HEK293 (cell line): ENCODE measurements around the gene RELCH.

Source experiments
- CTCF ChIA-PET: fragments of 350-600 bp; formaldehyde crosslinking; extraction: SDS; loops from one replicate; lab custom pipeline; 2021; ENCODE audit warnings: antibody characterized with exemption; lab: Yijun Ruan, JAX
- POLR2A ChIA-PET: fragments of 300-600 bp; formaldehyde crosslinking; extraction: SDS; loops from one replicate; lab custom pipeline; 2020; ENCODE audit warnings: antibody characterized with exemption, inconsistent platforms; lab: Yijun Ruan, JAX
- H3K27ac ChIP-seq: fragments of 200-500 bp; sonication (Bioruptor generic); 2 replicates; pipeline ENCODE4 v1.5.1; 2014; ENCODE audit warnings: low read depth, low read length, control low read depth, inconsistent platforms; ENCODE audit errors: extremely low read depth
- H3K36me3 ChIP-seq, 2 experiments: fragments of 200-500 bp in 1 of 2; sonication (Bioruptor generic) in 1 of 2; 1 replicate in 1 of 2; 2 replicates in 1 of 2; pipeline ENCODE4 v1.5.1; 2014 to 2017; ENCODE audit warnings: inconsistent platforms in 2 of 2, low read length in 2 of 2; ENCODE audit not compliant: control insufficient read depth in 2 of 2, insufficient read depth in 1 of 2
- H3K4me1 ChIP-seq: fragments of 200-500 bp; sonication (Bioruptor generic); 2 replicates; pipeline ENCODE4 v1.5.1; 2014; ENCODE audit warnings: mild to moderate bottlenecking, low read length, inconsistent platforms; ENCODE audit not compliant: control insufficient read depth, insufficient read depth
- H3K4me3 ChIP-seq: 2 replicates; pipeline ENCODE4 v1.5.1; 2011; ENCODE audit warnings: low read depth, mild to moderate bottlenecking, control low read depth, low read length, moderate library complexity
- H3K9me3 ChIP-seq: fragments of 200-500 bp; sonication (Bioruptor generic); 2 replicates; pipeline ENCODE4 v1.5.1; 2014; ENCODE audit warnings: low read depth, low read length, inconsistent platforms; ENCODE audit not compliant: control insufficient read depth, insufficient read depth
- AEBP2 ChIP-seq: fragments of 450-650 bp; formaldehyde crosslinking; IDR thresholded peaks from 2 replicates; pipeline ENCODE4 v1.5.1; 2016; ENCODE audit warnings: missing biosample characterization, missing genetic modification characterization, borderline replicate concordance
- HOXD13 ChIP-seq: sonication (generic); formaldehyde crosslinking; IDR thresholded peaks from 2 replicates; pipeline ENCODE4 v1.8.0; 2022; ENCODE audit warnings: missing genetic modification reagents, borderline replicate concordance
- KLF1 ChIP-seq: fragments of 450-650 bp; formaldehyde crosslinking; IDR thresholded peaks from 2 replicates; pipeline ENCODE4 v1.5.1; 2016; ENCODE audit warnings: missing biosample characterization, missing genetic modification characterization
- KLF9 ChIP-seq: fragments of 450-650 bp; formaldehyde crosslinking; IDR thresholded peaks from 2 replicates; pipeline ENCODE4 v1.5.1; 2016; ENCODE audit warnings: missing biosample characterization, missing genetic modification characterization, low read depth
- SCRT1 ChIP-seq: fragments of 450-650 bp; formaldehyde crosslinking; IDR thresholded peaks from 2 replicates; pipeline ENCODE4 v1.5.1; 2016; ENCODE audit warnings: missing biosample characterization, missing genetic modification characterization, borderline replicate concordance
- SCRT2 ChIP-seq: fragments of 450-650 bp; formaldehyde crosslinking; IDR thresholded peaks from 2 replicates; pipeline ENCODE4 v1.5.1; 2016; ENCODE audit warnings: missing biosample characterization, missing genetic modification characterization
- TRIM28 ChIP-seq: IDR thresholded peaks from 2 replicates; pipeline ENCODE4 v1.6.1; 2011; ENCODE audit warnings: low read length, control low read depth, borderline replicate concordance
- ZBTB6 ChIP-seq: fragments of 450-650 bp; formaldehyde crosslinking; IDR thresholded peaks from 2 replicates; pipeline ENCODE4 v1.5.1; 2017; ENCODE audit warnings: missing biosample characterization, missing genetic modification characterization
- ZFP69B ChIP-seq: fragments of 450-650 bp; formaldehyde crosslinking; IDR thresholded peaks from 2 replicates; pipeline ENCODE4 v1.5.1; 2016; ENCODE audit warnings: missing biosample characterization, missing genetic modification characterization
- ZNF112 ChIP-seq: fragments of 450-650 bp; formaldehyde crosslinking; IDR thresholded peaks from 2 replicates; pipeline ENCODE4 v1.5.0; 2017; ENCODE audit warnings: missing biosample characterization, missing genetic modification characterization
- ZNF214 ChIP-seq: fragments of 450-650 bp; formaldehyde crosslinking; IDR thresholded peaks from 2 replicates; pipeline ENCODE4 v1.5.1; 2017; ENCODE audit warnings: missing biosample characterization, mild to moderate bottlenecking, missing genetic modification characterization, borderline replicate concordance
- ZNF266 ChIP-seq: fragments of 450-650 bp; formaldehyde crosslinking; IDR thresholded peaks from 2 replicates; pipeline ENCODE4 v1.5.1; 2016; ENCODE audit warnings: missing biosample characterization, missing genetic modification characterization, low read depth
- ZNF404 ChIP-seq: fragments of 450-650 bp; formaldehyde crosslinking; IDR thresholded peaks from 2 replicates; pipeline ENCODE4 v1.5.1; 2017; ENCODE audit warnings: missing biosample characterization, missing genetic modification characterization
- ZNF48 ChIP-seq: fragments of 450-650 bp; formaldehyde crosslinking; IDR thresholded peaks from 2 replicates; pipeline ENCODE4 v1.5.1; 2016; ENCODE audit warnings: missing biosample characterization, missing genetic modification characterization
- ZNF521 ChIP-seq: fragments of 450-650 bp; formaldehyde crosslinking; IDR thresholded peaks from 2 replicates; pipeline ENCODE4 v1.5.1; 2017; ENCODE audit warnings: missing biosample characterization, mild to moderate bottlenecking, missing genetic modification characterization
- ZNF610 ChIP-seq: fragments of 450-650 bp; formaldehyde crosslinking; IDR thresholded peaks from 2 replicates; pipeline ENCODE4 v1.5.1; 2016; ENCODE audit warnings: missing biosample characterization, missing genetic modification characterization, borderline replicate concordance
- ZNF629 ChIP-seq: fragments of 450-650 bp; formaldehyde crosslinking; IDR thresholded peaks from 2 replicates; pipeline ENCODE4 v1.5.1; 2017; ENCODE audit warnings: missing biosample characterization, missing genetic modification characterization
- ZNF776 ChIP-seq: fragments of 450-650 bp; formaldehyde crosslinking; IDR thresholded peaks from 2 replicates; pipeline ENCODE4 v1.5.0; 2017; ENCODE audit warnings: missing biosample characterization, missing genetic modification characterization, borderline replicate concordance
- TF ChIP-seq, protein P1 (sequence below): fragments of 450-650 bp; formaldehyde crosslinking; IDR thresholded peaks from 2 replicates; pipeline ENCODE4 v1.5.1; 2016; ENCODE audit warnings: missing biosample characterization, missing genetic modification characterization
- TF ChIP-seq, protein P2 (sequence below): fragments of 450-650 bp; formaldehyde crosslinking; IDR thresholded peaks from 2 replicates; pipeline ENCODE4 v1.5.1; 2016; ENCODE audit warnings: missing biosample characterization, missing genetic modification characterization
- TF ChIP-seq, protein P3 (sequence below): fragments of 450-650 bp; formaldehyde crosslinking; IDR thresholded peaks from 2 replicates; pipeline ENCODE4 v1.5.1; 2016; ENCODE audit warnings: missing biosample characterization, missing genetic modification characterization

The RELCH gene

GRCh38 chr18:62170857-62171256 lies 16.2 kb upstream of the RELCH start:
- no peak for TF ChIP-seq HOXD13 (CRISPR knock-in tag)
- TF ChIP-seq ZNF266 (tag by site-specific recombination) = no peak
- ChIA-PET POLR2A (no interaction called here), CTCF (interaction anchor here (1.0 kb wide), 1 partner anchor 12 kb away, joined by 5 read pairs; no protein-coding TSS in a partner anchor)

GRCh38 chr18:62172298-62172697 lies 14.8 kb upstream of the RELCH start:
- Histone ChIP-seq H3K27ac (no peak overlapping the region), H3K4me1 (no peaks in the 10 kb centered on the region; the same call in 1 of the 2 replicates), H3K4me3 (no peak overlapping the region), H3K36me3 (no peaks in the 10 kb centered on the region; a peak in 1 of 3 replicates), H3K9me3 (no peaks in the 10 kb centered on the region)
- POLR2A ChIA-PET = no interaction called here
- CTCF ChIA-PET = no interaction called here
- TF ChIP-seq ZNF521 (tag by site-specific recombination) = no peak
- no peak for TF ChIP-seq AEBP2 (tag by site-specific recombination)
- no peak for TF ChIP-seq ZNF214 (tag by site-specific recombination)
- no peak for TF ChIP-seq ZNF404 (tag by site-specific recombination)
- TF ChIP-seq, protein P1, sequence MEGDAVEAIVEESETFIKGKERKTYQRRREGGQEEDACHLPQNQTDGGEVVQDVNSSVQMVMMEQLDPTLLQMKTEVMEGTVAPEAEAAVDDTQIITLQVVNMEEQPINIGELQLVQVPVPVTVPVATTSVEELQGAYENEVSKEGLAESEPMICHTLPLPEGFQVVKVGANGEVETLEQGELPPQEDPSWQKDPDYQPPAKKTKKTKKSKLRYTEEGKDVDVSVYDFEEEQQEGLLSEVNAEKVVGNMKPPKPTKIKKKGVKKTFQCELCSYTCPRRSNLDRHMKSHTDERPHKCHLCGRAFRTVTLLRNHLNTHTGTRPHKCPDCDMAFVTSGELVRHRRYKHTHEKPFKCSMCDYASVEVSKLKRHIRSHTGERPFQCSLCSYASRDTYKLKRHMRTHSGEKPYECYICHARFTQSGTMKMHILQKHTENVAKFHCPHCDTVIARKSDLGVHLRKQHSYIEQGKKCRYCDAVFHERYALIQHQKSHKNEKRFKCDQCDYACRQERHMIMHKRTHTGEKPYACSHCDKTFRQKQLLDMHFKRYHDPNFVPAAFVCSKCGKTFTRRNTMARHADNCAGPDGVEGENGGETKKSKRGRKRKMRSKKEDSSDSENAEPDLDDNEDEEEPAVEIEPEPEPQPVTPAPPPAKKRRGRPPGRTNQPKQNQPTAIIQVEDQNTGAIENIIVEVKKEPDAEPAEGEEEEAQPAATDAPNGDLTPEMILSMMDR = no peak
- no peak for TF ChIP-seq ZNF48 (tag by site-specific recombination)
- no peak for TF ChIP-seq TRIM28
- TF ChIP-seq ZBTB6 (tag by site-specific recombination) = no peak
- no peak for TF ChIP-seq ZNF776 (tag by site-specific recombination)
- TF ChIP-seq ZNF629 (tag by site-specific recombination) = no peak
- TF ChIP-seq, protein P2, sequence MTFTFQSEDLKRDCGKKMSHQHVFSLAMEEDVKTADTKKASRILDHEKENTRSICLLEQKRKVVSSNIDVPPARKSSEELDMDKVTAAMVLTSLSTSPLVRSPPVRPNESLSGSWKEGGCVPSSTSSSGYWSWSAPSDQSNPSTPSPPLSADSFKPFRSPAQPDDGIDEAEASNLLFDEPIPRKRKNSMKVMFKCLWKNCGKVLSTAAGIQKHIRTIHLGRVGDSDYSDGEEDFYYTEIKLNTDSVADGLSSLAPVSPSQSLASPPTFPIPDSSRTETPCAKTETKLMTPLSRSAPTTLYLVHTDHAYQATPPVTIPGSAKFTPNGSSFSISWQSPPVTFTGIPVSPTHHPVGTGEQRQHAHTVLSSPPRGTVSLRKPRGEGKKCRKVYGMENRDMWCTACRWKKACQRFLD (tag by site-specific recombination) = no peak
- TF ChIP-seq KLF9 (tag by site-specific recombination) = no peak
- no peak for TF ChIP-seq SCRT2 (tag by site-specific recombination)
- TF ChIP-seq SCRT1 = no peak
- no peak for TF ChIP-seq ZNF610 (tag by site-specific recombination)
- TF ChIP-seq, protein P3, sequence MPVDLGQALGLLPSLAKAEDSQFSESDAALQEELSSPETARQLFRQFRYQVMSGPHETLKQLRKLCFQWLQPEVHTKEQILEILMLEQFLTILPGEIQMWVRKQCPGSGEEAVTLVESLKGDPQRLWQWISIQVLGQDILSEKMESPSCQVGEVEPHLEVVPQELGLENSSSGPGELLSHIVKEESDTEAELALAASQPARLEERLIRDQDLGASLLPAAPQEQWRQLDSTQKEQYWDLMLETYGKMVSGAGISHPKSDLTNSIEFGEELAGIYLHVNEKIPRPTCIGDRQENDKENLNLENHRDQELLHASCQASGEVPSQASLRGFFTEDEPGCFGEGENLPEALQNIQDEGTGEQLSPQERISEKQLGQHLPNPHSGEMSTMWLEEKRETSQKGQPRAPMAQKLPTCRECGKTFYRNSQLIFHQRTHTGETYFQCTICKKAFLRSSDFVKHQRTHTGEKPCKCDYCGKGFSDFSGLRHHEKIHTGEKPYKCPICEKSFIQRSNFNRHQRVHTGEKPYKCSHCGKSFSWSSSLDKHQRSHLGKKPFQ = no peak
- no peak for TF ChIP-seq ZFP69B (tag by site-specific recombination)
- no peak for TF ChIP-seq ZNF112 (tag by site-specific recombination)
- TF ChIP-seq KLF1 (tag by site-specific recombination) = no peak

More at GRCh38 chr18:62170857-62171256, 16.2 kb upstream of the RELCH start:
- Histone ChIP-seq H3K4me3 (no peak overlapping the region), H3K27ac (no peak overlapping the region), H3K4me1 (no peaks in the 10 kb centered on the region), H3K9me3 (no peaks in the 10 kb centered on the region), H3K36me3 (no peaks in the 10 kb centered on the region; a peak in 1 of 3 replicates)
